ENCODE results near the gene PELI1.

DNA sequence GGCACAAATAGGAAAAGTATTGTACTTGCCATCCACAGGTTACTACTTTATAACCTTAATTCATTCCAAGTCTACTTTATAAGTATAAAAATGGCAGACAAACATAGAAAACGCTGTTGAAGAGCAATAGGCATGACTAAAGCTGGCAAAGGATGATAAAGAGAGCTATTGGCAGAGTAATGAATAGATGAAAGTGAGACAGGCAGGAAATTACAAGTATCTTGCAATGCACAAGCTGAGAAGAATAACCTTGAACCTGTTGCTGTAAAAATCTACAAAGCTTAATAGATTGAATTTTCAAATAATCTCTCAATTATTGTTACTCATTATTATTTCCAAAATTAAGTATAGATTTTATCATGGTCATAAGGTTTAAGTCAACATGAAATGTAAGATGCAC, 8.8 kb downstream of the PELI1 start:
- TF ChIP-seq POLR2AphosphoS5 (IDR thresholded peaks at IDR 0.05), result no peak
- TF ChIP-seq, protein P1, sequence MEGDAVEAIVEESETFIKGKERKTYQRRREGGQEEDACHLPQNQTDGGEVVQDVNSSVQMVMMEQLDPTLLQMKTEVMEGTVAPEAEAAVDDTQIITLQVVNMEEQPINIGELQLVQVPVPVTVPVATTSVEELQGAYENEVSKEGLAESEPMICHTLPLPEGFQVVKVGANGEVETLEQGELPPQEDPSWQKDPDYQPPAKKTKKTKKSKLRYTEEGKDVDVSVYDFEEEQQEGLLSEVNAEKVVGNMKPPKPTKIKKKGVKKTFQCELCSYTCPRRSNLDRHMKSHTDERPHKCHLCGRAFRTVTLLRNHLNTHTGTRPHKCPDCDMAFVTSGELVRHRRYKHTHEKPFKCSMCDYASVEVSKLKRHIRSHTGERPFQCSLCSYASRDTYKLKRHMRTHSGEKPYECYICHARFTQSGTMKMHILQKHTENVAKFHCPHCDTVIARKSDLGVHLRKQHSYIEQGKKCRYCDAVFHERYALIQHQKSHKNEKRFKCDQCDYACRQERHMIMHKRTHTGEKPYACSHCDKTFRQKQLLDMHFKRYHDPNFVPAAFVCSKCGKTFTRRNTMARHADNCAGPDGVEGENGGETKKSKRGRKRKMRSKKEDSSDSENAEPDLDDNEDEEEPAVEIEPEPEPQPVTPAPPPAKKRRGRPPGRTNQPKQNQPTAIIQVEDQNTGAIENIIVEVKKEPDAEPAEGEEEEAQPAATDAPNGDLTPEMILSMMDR (IDR thresholded peaks at IDR 0.05; ENCODE audit: poor library complexity, severe bottlenecking), result no peak
- no peak for TF ChIP-seq REST (IDR thresholded peaks at IDR 0.05; ENCODE audit: borderline replicate concordance)
- TF ChIP-seq EZH2 (IDR thresholded peaks at IDR 0.05; ENCODE audit: borderline replicate concordance, insufficient read depth, low read length, poor library complexity, severe bottlenecking), result no peak
- TF ChIP-seq EP300 (conservative IDR thresholded peaks at IDR 0.05; ENCODE audit: poor library complexity, severe bottlenecking), result no peak
- no peak for TF ChIP-seq TAF1 (IDR thresholded peaks at IDR 0.05; ENCODE audit: low read depth)
- TF ChIP-seq RAD21 (conservative IDR thresholded peaks at IDR 0.05), result no peak
- no peak for TF ChIP-seq MXI1 (conservative IDR thresholded peaks at IDR 0.05; ENCODE audit: poor library complexity, severe bottlenecking)
- no peak for TF ChIP-seq SMC3 (conservative IDR thresholded peaks at IDR 0.05; ENCODE audit: poor library complexity)

Measured in neural cell (in vitro differentiated cells).